ENCODE measurements around the gene ZCCHC2.

- TF ChIP-seq CTCF (IDR thresholded peaks at IDR 0.05 in 8 of 11, conservative IDR thresholded peaks at IDR 0.05 in 3 of 11) (no peak), POLR2A (IDR thresholded peaks at IDR 0.05) (no peak)
Observed at GRCh38 chr18:62566818-62567217, 44.0 kb downstream of the ZCCHC2 start.
